Activated CD4-positive, alpha-beta T cell treated with anti-CD3 and anti-CD28 coated beads for 4 hours (primary cell): ENCODE measurements around the gene MMRN1.

Experiments used
- DNase-seq, 2 donors: peaks; one replicate each; pipeline ENCODE4 v3.0.0-alpha.2; 2020

Gene MMRN1

GRCh38 chr4:89997171-89997704, 102.6 kb downstream of the MMRN1 start:
- no peak for DNase-seq

- DNase-seq: no peak
Observed at GRCh38 chr4:89998469-89999011, 103.9 kb downstream of the MMRN1 start.

GRCh38 chr4:90001023-90001422, 106.4 kb downstream of the MMRN1 start:
- DNase-seq: no peak

- DNase-seq: no peak
Observed at GRCh38 chr4:90002441-90003062, 107.9 kb downstream of the MMRN1 start.
